Ascending aorta (tissue), 2 donors: Measurements from ENCODE around the gene NANS. TPM values are rescaled to one million over a fixed set of nuclear protein-coding genes. Genes with fewer than 3 reads are reported as not detected.

ENCODE experiments used
- DNase-seq, 2 donors: peaks; one replicate each; pipeline ENCODE4 v3.0.0-alpha.2; 2019; ENCODE audit warnings: low spot score in 2 of 2
- H3K27ac ChIP-seq, 2 donors: fragments of 200-600 bp; sonication (generic); one replicate each; pipeline ENCODE4 v1.5.1; 2016 to 2017; ENCODE audit warnings: mild to moderate bottlenecking in 1 of 2
- H3K27me3 ChIP-seq: fragments of 200-600 bp; sonication (generic); one replicate; pipeline ENCODE4 v1.5.1; 2017
- H3K36me3 ChIP-seq, 2 donors: fragments of 200-600 bp; sonication (generic); one replicate each; pipeline ENCODE4 v1.5.1; 2016
- H3K4me1 ChIP-seq, 2 donors: fragments of 200-600 bp; sonication (generic); one replicate each; pipeline ENCODE4 v1.5.1; 2016 to 2017; ENCODE audit warnings: mild to moderate bottlenecking in 1 of 2
- H3K4me3 ChIP-seq, 2 donors: fragments of 200-600 bp; sonication (generic); one replicate each; pipeline ENCODE4 v1.5.1; 2016 to 2017; ENCODE audit warnings: mild to moderate bottlenecking in 1 of 2
- H3K9me3 ChIP-seq, 2 donors: fragments of 200-600 bp; sonication (generic); one replicate each; pipeline ENCODE4 v1.5.1; 2016
- CTCF ChIP-seq, 3 experiments: fragments of 200-600 bp in 2 of 3; fragments of 450-650 bp in 1 of 3; sonication (generic) in 2 of 3; IDR thresholded peaks; one replicate each; pipeline ENCODE4 v1.5.1; 2016 to 2019; ENCODE audit warnings: antibody characterized with exemption in 3 of 3, mild to moderate bottlenecking in 1 of 3, moderate library complexity in 1 of 3
- intact Hi-C: fragments of 100-400 bp; cut with DNase I; formaldehyde crosslinking; loops from one replicate; pipeline ENCODE4 v1.15.1; 2023
- total RNA-seq: library from RNA; depleted of rRNA; stranded (reverse); fragments of >200 nt; gene quantifications from one replicate; pipeline ENCODE4 v1.1.0, GENCODE V29; 2016

NANS gene
- total RNA-seq, 1 donor from 2014 or later: 40.7 TPM

- no peaks in the 10 kb centered on the region for H3K4me1 ChIP-seq
- intact Hi-C loops: no loop called here
- H3K27ac ChIP-seq: no peak overlapping the region
These were observed 43.9 kb downstream of the NANS start for GRCh38 chr9:98100456-98100855.

GRCh38 chr9:98101416-98101815 is 44.9 kb downstream of the NANS start:
- intact Hi-C loops: no loop called here
- H3K27me3 ChIP-seq: no peaks in the 10 kb centered on the region
- H3K4me1 ChIP-seq: no peaks in the 10 kb centered on the region
- no peaks in the 10 kb centered on the region for H3K36me3 ChIP-seq
- no peaks in the 10 kb centered on the region for H3K9me3 ChIP-seq
- no peak overlapping the region for H3K4me3 ChIP-seq
- no peak for DNase-seq
- TF ChIP-seq CTCF (IDR thresholded peaks at IDR 0.05): no peak
- H3K27ac ChIP-seq: no peak overlapping the region

More at GRCh38 chr9:98100456-98100855, 43.9 kb downstream of the NANS start:
- H3K27me3 ChIP-seq: no peaks in the 10 kb centered on the region
- H3K9me3 ChIP-seq: no peaks in the 10 kb centered on the region
- TF ChIP-seq CTCF (IDR thresholded peaks at IDR 0.05): no peak
- no peak overlapping the region for H3K4me3 ChIP-seq
- no peak for DNase-seq
- no peaks in the 10 kb centered on the region for H3K36me3 ChIP-seq

- intact Hi-C loops: no loop called here
- Histone ChIP-seq H3K4me1 (no peaks in the 10 kb centered on the region), H3K27ac (no peak overlapping the region), H3K4me3 (no peak overlapping the region), H3K9me3 (no peaks in the 10 kb centered on the region), H3K36me3 (no peaks in the 10 kb centered on the region), H3K27me3 (no peaks in the 10 kb centered on the region)
- no peak for TF ChIP-seq CTCF (IDR thresholded peaks at IDR 0.05)
- DNase-seq: no peak
These were observed 45.3 kb downstream of the NANS start for GRCh38 chr9:98101868-98102273.

GRCh38 chr9:98104445-98104881 is 47.9 kb downstream of the NANS start:
- intact Hi-C loops: no loop called here
- H3K9me3 ChIP-seq: no peaks in the 10 kb centered on the region
- no peaks in the 10 kb centered on the region for H3K27me3 ChIP-seq
- no peak for TF ChIP-seq CTCF (IDR thresholded peaks at IDR 0.05)
- DNase-seq: peak in 1 of 2 donors; percentile 61
- no peaks in the 10 kb centered on the region for H3K4me1 ChIP-seq
- H3K27ac ChIP-seq: no peak overlapping the region
- H3K4me3 ChIP-seq: no peak overlapping the region
- H3K36me3 ChIP-seq: no peaks in the 10 kb centered on the region

GRCh38 chr9:98105006-98105405 is 48.5 kb downstream of the NANS start:
- Histone ChIP-seq H3K27me3 (no peaks in the 10 kb centered on the region), H3K4me3 (no peak overlapping the region), H3K4me1 (no peaks in the 10 kb centered on the region), H3K27ac (no peak overlapping the region), H3K9me3 (no peaks in the 10 kb centered on the region), H3K36me3 (no peaks in the 10 kb centered on the region)
- peak in 1 of 2 donors; percentile 60 for DNase-seq
- TF ChIP-seq CTCF (IDR thresholded peaks at IDR 0.05): no peak
- intact Hi-C loops: no loop called here

GRCh38 chr9:98107926-98108325 is 51.4 kb downstream of the NANS start:
- H3K4me3 ChIP-seq: no peak overlapping the region
- no peaks in the 10 kb centered on the region for H3K9me3 ChIP-seq
- no peak overlapping the region for H3K27ac ChIP-seq
- intact Hi-C loops: no loop called here
- H3K36me3 ChIP-seq: no peaks in the 10 kb centered on the region
- no peak for TF ChIP-seq CTCF (IDR thresholded peaks at IDR 0.05)
- no peak for DNase-seq
- no peaks in the 10 kb centered on the region for H3K4me1 ChIP-seq
- no peaks in the 10 kb centered on the region for H3K27me3 ChIP-seq
